Measurements from ENCODE around the gene TTLL13. TPM values are rescaled to one million over a fixed set of nuclear protein-coding genes. Genes with fewer than 3 reads are reported as not detected.

Gene TTLL13
- polyA plus RNA-seq, 1 of the 3 experiments (the other 2 are of a cell fraction): 0.03 TPM

- Histone ChIP-seq H3K27me3 (ENCODE audit: insufficient read depth) (no peaks in the 10 kb centered on the region), H4K20me1 (ENCODE audit: insufficient read depth) (no peaks in the 10 kb centered on the region), H3K79me2 (ENCODE audit: insufficient read depth) (peaks cover 26% of the 10 kb centered on the region), H3K9me3 (no peaks in the 10 kb centered on the region), H2AFZ (ENCODE audit: low read depth) (no peak overlapping the region; the same call in 1 of the 2 replicates), H3K9me2 (no peaks in the 10 kb centered on the region), H3K27ac (ENCODE audit: low read depth in 2 of 2, low read length in 1 of 2) (peak overlapping the region in 1 of 2 experiments; percentile 92; a peak in 3 of 4 replicates), H3K4me3 (ENCODE audit: low read depth in 2 of 2, low read length in 1 of 2) (peak overlapping the region; percentile 71 to 74), H3K9ac (peak overlapping the region; percentile 89), H3F3A (replicated peaks; ENCODE audit: insufficient read depth) (no peaks in the 10 kb centered on the region), H3K4me1 (ENCODE audit: control insufficient read depth in 1 of 2, insufficient read depth in 2 of 2, low read depth in 1 of 2, low read length in 1 of 2) (peaks cover 5 to 9% of the 10 kb centered on the region in 2 experiments; a peak in 2 of 4 replicates), H3K4me2 (peak overlapping the region; percentile 77), H3K36me3 (replicated peaks in 1 of 2; ENCODE audit: control insufficient read depth in 1 of 2, insufficient read depth in 2 of 2, low read length in 1 of 2) (peaks cover 6 to 33% of the 10 kb centered on the region in 2 experiments)
- no peak for DNase-seq
- CTCF ChIA-PET: interaction anchor here (0.8 to 5.4 kb wide), 20 partner anchors 11 to 237 kb away, joined by 3 to 35 read pairs (median 4); partner anchors contain the start of gene TTLL13
- TF ChIP-seq NFIC (IDR thresholded peaks at IDR 0.05; ENCODE audit: borderline replicate concordance) (no peak), RFX5 (IDR thresholded peaks at IDR 0.05; ENCODE audit: low read length) (no peak), RAD21 (IDR thresholded peaks at IDR 0.05; ENCODE audit: low read length) (peak; percentile 57), CTCF (IDR thresholded peaks at IDR 0.05) (peak; percentile 52)
- WGBS (ENCODE audit: low lambda C conversion rate): 29% methylated on average over 6 of the region's 9 CpGs
- POLR2A ChIA-PET: interaction anchor here (1.0 to 2.5 kb wide), 5 partner anchors 43 to 131 kb away, joined by 3 to 10 read pairs (median 5); partner anchors contain the start of gene IDH2
Measured at GRCh38 chr15:90232941-90233386, 16.4 kb upstream of the TTLL13 start.

- DNase-seq: peak; percentile 73
- Histone ChIP-seq H3K36me3 (replicated peaks in 1 of 2; ENCODE audit: control insufficient read depth in 1 of 2, insufficient read depth in 2 of 2, low read length in 1 of 2) (peaks cover 7 to 31% of the 10 kb centered on the region in 2 experiments), H3K9ac (peak within 1 kb of the TSS; percentile 89), H3K4me2 (peak within 1 kb of the TSS; percentile 78), H2AFZ (ENCODE audit: low read depth) (peak within 1 kb of the TSS; percentile 74), H3K4me3 (ENCODE audit: low read depth in 2 of 2, low read length in 1 of 2) (peak within 1 kb of the TSS; percentile 71 to 78), H3K27ac (ENCODE audit: low read depth in 2 of 2, low read length in 1 of 2) (peak within 1 kb of the TSS; percentile 67 to 92), H3F3A (replicated peaks; ENCODE audit: insufficient read depth) (no peaks in the 10 kb centered on the region), H3K4me1 (ENCODE audit: control insufficient read depth in 1 of 2, insufficient read depth in 2 of 2, low read depth in 1 of 2, low read length in 1 of 2) (peaks cover 5 to 9% of the 10 kb centered on the region in 2 experiments; a peak in 2 of 4 replicates), H3K79me2 (ENCODE audit: insufficient read depth) (peaks cover 26% of the 10 kb centered on the region), H3K9me2 (no peaks in the 10 kb centered on the region), H4K20me1 (ENCODE audit: insufficient read depth) (no peaks in the 10 kb centered on the region), H3K9me3 (no peaks in the 10 kb centered on the region), H3K27me3 (ENCODE audit: insufficient read depth) (no peaks in the 10 kb centered on the region)
- ChIA-PET POLR2A (interaction anchor here (1.0 to 2.5 kb wide), 6 partner anchors 16 to 131 kb away, joined by 3 to 10 read pairs (median 6); partner anchors contain the start of genes IDH2 and TTLL13), CTCF (interaction anchor here (0.6 to 5.4 kb wide), 21 partner anchors 12 to 249 kb away, joined by 3 to 35 read pairs (median 3); partner anchors contain the start of gene TTLL13)
- WGBS (ENCODE audit: low lambda C conversion rate): 0% methylated on average over 10 of the region's 63 CpGs
- TF ChIP-seq NRF1 (IDR thresholded peaks at IDR 0.05; ENCODE audit: low read depth, low read length): no peak
- TF ChIP-seq PBX3 (IDR thresholded peaks at IDR 0.05): peak; percentile 38
- no peak; the same call in 1 of the 2 replicates for TF ChIP-seq YY1 (IDR thresholded peaks at IDR 0.05; ENCODE audit: low read depth)
- TF ChIP-seq REST (IDR thresholded peaks at IDR 0.05; ENCODE audit: low read depth, low read length): 0 out of 2 replicates have a peak, but pooled peaks have one; percentile 4
- no peak for TF ChIP-seq EP300 (IDR thresholded peaks at IDR 0.05; ENCODE audit: borderline replicate concordance in 1 of 2, low read depth in 1 of 2, low read length in 1 of 2)
- no peak for TF ChIP-seq JUND (IDR thresholded peaks at IDR 0.05)
- TF ChIP-seq RXRA (IDR thresholded peaks at IDR 0.05; ENCODE audit: borderline replicate concordance, low read depth): no peak
- TF ChIP-seq POLR2AphosphoS5 (IDR thresholded peaks at IDR 0.05; ENCODE audit: low read depth, low read length): no peak
- TF ChIP-seq USF1 (IDR thresholded peaks at IDR 0.05; ENCODE audit: borderline replicate concordance, low read depth): 0 out of 2 replicates have a peak, but pooled peaks have one; percentile 20
- no peak for TF ChIP-seq CHD2 (IDR thresholded peaks at IDR 0.05; ENCODE audit: low read length, partially characterized antibody)
- no peak for TF ChIP-seq FOSL2 (IDR thresholded peaks at IDR 0.05; ENCODE audit: borderline replicate concordance, low read depth)
- no peak for TF ChIP-seq USF2 (IDR thresholded peaks at IDR 0.05; ENCODE audit: borderline replicate concordance, low read depth, low read length)
- TF ChIP-seq RCOR1 (IDR thresholded peaks at IDR 0.05; ENCODE audit: low read length): no peak
Measured at GRCh38 chr15:90233387-90234095, 15.8 kb upstream of the TTLL13 start, which contains the start of gene CIB1. Gene CIB1 (minus strand): TSS chr15:90233941. CDS start chr15:90233885, 56 bp downstream.
